Measurements from ENCODE around the gene RSL24D1.

RSL24D1 gene

GRCh38 chr15:55196458-55197361, at the start of gene RSL24D1:
Gene RSL24D1 (minus strand): TSS chr15:55196941. CDS start chr15:55196890, 51 bp downstream.
- DNase-seq = peak; percentile 96 to 99

GRCh38 chr15:55245059-55245458, 48.3 kb upstream of the RSL24D1 start:
- no peak for DNase-seq

- DNase-seq = no peak
These were observed 45.1 kb upstream of the RSL24D1 start for GRCh38 chr15:55241891-55242290.

GRCh38 chr15:55241186-55241585, 44.4 kb upstream of the RSL24D1 start:
- no peak for DNase-seq

- DNase-seq = no peak
These were observed 43.5 kb upstream of the RSL24D1 start for GRCh38 chr15:55240125-55240760.

GRCh38 chr15:55239440-55240124, 42.8 kb upstream of the RSL24D1 start:
- DNase-seq = no peak

- DNase-seq = no peak
These were observed 42.1 kb upstream of the RSL24D1 start for GRCh38 chr15:55238877-55239276.

GRCh38 chr15:55237219-55238130, 40.7 kb upstream of the RSL24D1 start:
- no peak for DNase-seq

GRCh38 chr15:55235546-55236036, 38.9 kb upstream of the RSL24D1 start:
- no peak for DNase-seq

- DNase-seq = no peak
These were observed 38.0 kb upstream of the RSL24D1 start for GRCh38 chr15:55234800-55235104.

GRCh38 chr15:55234104-55234799, 37.5 kb upstream of the RSL24D1 start:
- no peak for DNase-seq

- DNase-seq = no peak
These were observed 34.7 kb upstream of the RSL24D1 start for GRCh38 chr15:55231455-55231854.

- DNase-seq = no peak
These were observed 34.2 kb upstream of the RSL24D1 start for GRCh38 chr15:55230953-55231352.

GRCh38 chr15:55230051-55230670, 33.4 kb upstream of the RSL24D1 start:
- no peak for DNase-seq

GRCh38 chr15:55226127-55226526, 29.4 kb upstream of the RSL24D1 start:
- DNase-seq = no peak

- DNase-seq = no peak
These were observed 28.2 kb upstream of the RSL24D1 start for GRCh38 chr15:55224892-55225291.

GRCh38 chr15:55222588-55222987, 25.8 kb upstream of the RSL24D1 start:
- DNase-seq = no peak

- DNase-seq = no peak
These were observed 24.6 kb upstream of the RSL24D1 start for GRCh38 chr15:55221090-55222011.

- no peak for DNase-seq
These were observed 23.9 kb upstream of the RSL24D1 start for GRCh38 chr15:55220606-55221005.

GRCh38 chr15:55218056-55218455, 21.3 kb upstream of the RSL24D1 start:
- DNase-seq = no peak

Data from NCI-H2081 (cell line).